HG03571 (cell line): ENCODE measurements around the gene ECM1.
A peak's percentile ranks its signal among the peaks of the same experiment; 100 is the strongest.

ENCODE experiments used
- ATAC-seq: cut with Tn5 transposase; IDR thresholded peaks from one replicate; pipeline ENCODE4 v1.9.1; 2021; ENCODE audit not compliant: unreplicated experiment

Gene ECM1

GRCh38 chr1:150511985-150512660, 4.2 kb downstream of the ECM1 start:
- ATAC-seq: no peak

- ATAC-seq: no peak
These were observed 4.9 kb downstream of the ECM1 start for GRCh38 chr1:150512846-150513245.

- no peak for ATAC-seq
These were observed 5.5 kb downstream of the ECM1 start for GRCh38 chr1:150513351-150513791.

GRCh38 chr1:150514260-150514659, 6.4 kb downstream of the ECM1 start:
- ATAC-seq: no peak

- ATAC-seq: peak; percentile 5
These were observed 7.0 kb downstream of the ECM1 start for GRCh38 chr1:150514913-150515327.

- peak; percentile 96 for ATAC-seq
These were observed 7.6 kb downstream of the ECM1 start, which contains the start of gene FALEC for GRCh38 chr1:150515328-150516049. TSS of gene FALEC (plus strand) at chr1:150515752.

- ATAC-seq: no peak
These were observed 8.2 kb downstream of the ECM1 start for GRCh38 chr1:150516050-150516591.

- no peak for ATAC-seq
These were observed 8.7 kb downstream of the ECM1 start for GRCh38 chr1:150516616-150517015.

- ATAC-seq: no peak
These were observed 13.5 kb downstream of the ECM1 start for GRCh38 chr1:150521196-150521968.

- no peak for ATAC-seq
These were observed 17.4 kb downstream of the ECM1 start for GRCh38 chr1:150525348-150525747.

GRCh38 chr1:150528196-150528595, 20.3 kb downstream of the ECM1 start:
- no peak for ATAC-seq

GRCh38 chr1:150529017-150529416, 21.1 kb downstream of the ECM1 start:
- ATAC-seq: no peak

GRCh38 chr1:150530491-150531159, 22.7 kb downstream of the ECM1 start:
- no peak for ATAC-seq

GRCh38 chr1:150532860-150533259, 25.0 kb downstream of the ECM1 start:
- no peak for ATAC-seq

GRCh38 chr1:150534002-150534401, 26.1 kb downstream of the ECM1 start:
- ATAC-seq: no peak

- no peak for ATAC-seq
These were observed 27.8 kb downstream of the ECM1 start for GRCh38 chr1:150535511-150536287.

- no peak for ATAC-seq
These were observed 29.2 kb downstream of the ECM1 start for GRCh38 chr1:150536836-150537731.

GRCh38 chr1:150537732-150538684, 30.1 kb downstream of the ECM1 start:
- ATAC-seq: no peak
